GM18505 (cell line): ENCODE results near the gene CGB1.
"Not testable (repeated sequence)": the region's sequence is repeated elsewhere in the genome, so short reads cannot be mapped to it uniquely, and the experiment has no call there.

Source experiments
- ATAC-seq: cut with Tn5 transposase; IDR thresholded peaks from one replicate; pipeline ENCODE4 v1.9.1; 2021; ENCODE audit not compliant: unreplicated experiment
- POLR2A ChIP-seq: IDR thresholded peaks from 4 replicates; pipeline ENCODE4 v1.6.1; 2011; ENCODE audit warnings: borderline replicate concordance; ENCODE audit not compliant: insufficient read depth, insufficient read length; ENCODE audit errors: extremely low read depth

Gene CGB1

DNA sequence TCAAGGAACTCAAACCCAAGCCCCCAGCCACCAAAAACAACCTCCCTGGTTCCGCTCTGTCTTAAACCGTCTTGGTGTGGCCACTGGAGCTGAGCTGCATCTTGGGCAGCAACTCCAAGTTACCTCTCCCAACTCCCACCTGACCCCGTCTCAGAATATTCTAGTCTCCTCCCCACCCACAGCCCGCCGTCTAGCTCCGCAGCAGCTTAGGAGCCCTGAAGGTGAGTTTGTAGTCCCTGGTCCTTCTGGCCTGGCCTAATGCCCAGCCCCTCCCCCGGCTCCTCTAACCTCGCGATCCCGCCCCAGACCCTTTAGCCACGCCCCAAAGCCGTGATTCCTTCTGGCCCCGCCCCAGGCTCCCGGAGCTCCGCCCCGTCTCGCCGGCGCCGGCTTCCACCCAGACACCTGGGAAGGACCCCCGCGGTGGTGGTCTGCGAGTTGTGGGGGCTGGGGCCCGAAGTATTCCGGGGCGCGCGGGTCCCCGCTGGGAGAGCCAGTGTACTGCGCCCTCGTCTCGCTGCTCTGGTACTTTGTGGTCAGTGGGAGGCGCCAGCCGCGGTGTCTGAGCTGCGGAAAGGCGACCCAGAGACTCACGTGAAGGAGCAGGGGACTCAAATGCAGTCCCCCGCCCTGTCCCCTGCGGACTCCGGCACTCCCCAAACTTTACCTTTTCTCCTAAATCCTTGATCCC is 17.3 kb downstream of the CGB1 start:
- TF ChIP-seq POLR2A, result no peak
- ATAC-seq, result no peak

DNA sequence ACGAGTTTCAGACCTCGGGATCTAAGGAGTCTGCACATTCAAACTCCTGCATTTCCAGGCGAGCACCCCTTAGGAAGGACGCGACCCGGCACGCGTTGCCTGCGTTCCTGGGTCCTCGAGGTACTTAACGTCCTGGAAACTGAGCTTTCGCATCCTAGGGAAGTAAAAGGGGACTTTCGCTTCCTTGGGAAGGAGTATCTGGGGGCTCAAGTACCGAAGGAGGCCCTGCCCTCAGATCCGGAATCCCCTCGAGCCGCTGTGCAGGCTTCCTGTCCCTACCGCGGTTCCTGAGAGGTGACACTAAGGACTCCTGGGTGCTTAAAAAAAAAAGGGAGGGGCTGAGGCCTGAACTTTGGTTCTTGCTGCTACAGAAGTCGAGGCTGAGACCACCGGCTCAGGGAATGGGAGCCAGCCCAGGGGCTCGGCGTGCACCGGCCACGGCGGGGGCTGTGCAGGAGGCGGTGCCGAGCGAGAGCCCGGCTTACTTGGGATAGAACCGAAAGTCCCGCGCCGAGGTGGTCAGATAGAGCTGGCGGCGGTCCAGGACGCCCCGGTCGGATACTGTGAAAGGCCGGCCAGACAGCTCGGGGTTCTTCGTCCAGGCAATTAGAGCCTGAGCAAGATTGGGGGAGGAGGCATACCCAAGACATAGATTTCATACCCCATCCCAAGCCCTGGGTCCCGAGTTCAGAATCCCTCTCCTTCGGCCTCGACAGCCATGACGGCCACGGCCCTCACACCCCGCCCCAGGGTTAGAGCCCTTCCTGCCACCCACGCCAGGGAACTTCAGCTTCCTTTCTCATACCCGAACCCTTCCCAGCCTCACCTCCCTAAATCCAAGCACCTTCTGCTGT is 18.1 kb downstream of the CGB1 start:
- not testable (repeated sequence) for ATAC-seq

GRCh38 chr19:49017666-49018351 is 18.9 kb downstream of the CGB1 start:
- no peak for ATAC-seq

GRCh38 chr19:49017041-49017665 is 19.5 kb downstream of the CGB1 start, which contains the start of gene LHB:
TSS of gene LHB (minus strand) at chr19:49017091. CDS start at chr19:49017081, 10 bp downstream.
- ATAC-seq, result no peak
- no peak for TF ChIP-seq POLR2A

More at GRCh38 chr19:49017666-49018351, 18.9 kb downstream of the CGB1 start:
- no peak for TF ChIP-seq POLR2A

DNA sequence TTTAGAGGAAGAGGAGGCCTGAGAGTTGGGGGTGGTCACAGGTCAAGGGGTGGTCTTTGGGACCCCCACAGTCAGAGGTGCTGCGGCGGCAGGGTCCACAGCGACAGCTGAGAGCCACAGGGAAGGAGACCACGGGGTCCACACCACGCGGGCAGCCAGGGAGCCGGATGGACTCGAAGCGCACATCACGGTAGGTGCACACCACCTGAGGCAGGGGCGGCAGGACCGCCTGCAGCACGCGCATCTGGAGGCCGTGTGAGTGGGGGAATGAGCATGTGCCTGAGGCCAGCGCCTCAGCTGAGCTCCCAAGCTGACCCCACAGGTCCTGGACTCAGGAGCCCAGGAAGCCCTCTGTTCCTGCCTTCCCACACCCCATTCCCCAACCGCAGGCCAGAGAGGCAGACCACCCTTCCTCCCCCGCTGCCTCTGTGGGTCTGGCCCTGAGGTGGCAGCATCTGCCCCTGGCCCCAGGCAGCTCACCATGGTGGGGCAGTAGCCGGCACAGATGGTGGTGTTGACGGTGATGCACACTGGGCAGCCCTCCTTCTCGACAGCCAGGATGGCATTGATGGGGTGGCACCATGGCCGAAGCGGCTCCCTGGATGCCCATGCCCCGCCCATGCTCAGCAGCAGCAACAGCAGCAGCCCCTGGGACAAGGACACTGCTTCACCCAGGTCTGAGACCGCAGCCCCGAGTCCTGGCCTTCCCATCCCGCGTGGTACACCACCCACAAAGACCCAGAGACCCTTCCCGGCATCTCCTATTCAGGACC is 20.4 kb downstream of the CGB1 start:
- ATAC-seq, result no peak

DNA sequence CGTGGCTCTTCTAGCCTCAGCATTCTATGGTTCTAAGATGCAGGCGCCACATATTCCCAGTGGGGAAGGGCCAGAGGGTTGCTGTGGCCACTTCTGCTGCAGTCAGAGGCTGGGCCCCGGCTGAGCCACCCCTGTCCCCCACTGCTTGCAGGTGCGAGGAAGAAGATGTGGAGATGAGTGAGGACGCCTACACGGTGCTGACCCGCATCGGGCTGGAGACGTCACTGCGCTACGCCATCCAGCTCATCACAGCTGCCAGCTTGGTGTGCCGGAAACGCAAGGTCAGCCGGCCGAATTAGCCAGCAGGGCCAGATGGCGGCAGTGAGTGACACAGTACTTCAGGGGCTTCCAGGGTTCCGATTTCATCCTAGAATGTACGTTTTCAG is 21.8 kb downstream of the CGB1 start:
- TF ChIP-seq POLR2A, result no peak
- ATAC-seq, result no peak

More for the DNA sequence above, 20.4 kb downstream of the CGB1 start:
- TF ChIP-seq POLR2A, result no peak

DNA sequence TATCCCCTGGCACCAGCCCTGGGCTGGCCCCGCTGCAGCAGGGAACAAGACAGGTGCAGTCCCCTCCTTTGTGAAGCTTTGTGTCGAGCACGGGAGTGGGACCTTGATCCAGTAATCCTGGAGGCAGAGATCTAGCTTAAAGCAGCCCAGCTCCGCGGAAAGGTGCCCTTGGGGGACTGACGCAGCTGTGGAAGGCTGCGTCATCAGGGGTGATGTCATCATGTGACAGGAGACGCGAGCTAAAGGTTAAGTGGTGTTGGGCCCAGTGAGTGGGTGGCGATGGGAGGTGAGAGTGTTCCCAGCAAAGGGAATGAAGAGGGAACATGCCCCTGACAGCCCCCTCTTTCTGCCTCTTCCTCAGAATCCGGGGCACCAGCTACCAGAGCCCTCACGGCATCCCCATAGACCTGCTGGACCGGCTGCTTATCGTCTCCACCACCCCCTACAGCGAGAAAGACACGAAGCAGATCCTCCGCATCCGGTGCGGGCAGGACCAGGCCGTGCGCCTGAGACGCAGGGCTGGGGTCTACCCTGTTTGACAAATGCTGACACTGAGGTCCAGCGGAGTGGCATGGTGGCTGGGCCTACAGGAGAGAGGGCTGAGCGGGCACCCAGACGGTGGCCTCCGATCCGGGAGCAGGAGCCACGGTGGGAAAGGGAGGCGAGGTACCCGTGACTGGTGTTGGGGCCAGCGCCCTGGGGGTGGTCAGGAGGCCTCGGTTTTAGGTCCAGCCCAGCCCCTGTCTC is 22.4 kb downstream of the CGB1 start:
- no peak for ATAC-seq
- TF ChIP-seq POLR2A, result no peak

DNA sequence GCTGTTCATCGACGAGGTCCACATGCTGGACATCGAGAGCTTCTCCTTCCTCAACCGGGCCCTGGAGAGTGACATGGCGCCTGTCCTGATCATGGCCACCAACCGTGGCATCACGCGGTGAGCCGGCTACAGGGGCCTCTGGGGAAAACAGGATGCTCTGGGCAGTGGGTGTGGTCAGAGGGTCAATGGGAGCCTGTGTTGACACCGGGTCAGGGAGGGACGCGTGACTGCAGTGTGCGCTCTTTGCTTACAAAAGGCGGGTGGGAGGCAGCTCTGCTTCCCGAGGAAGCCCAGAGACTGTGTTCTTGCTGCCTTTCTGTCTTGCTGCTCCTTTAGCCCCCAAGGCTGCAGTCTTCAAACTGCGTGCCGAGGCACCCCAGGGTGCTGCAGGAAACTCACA is 25.5 kb downstream of the CGB1 start:
- no peak for TF ChIP-seq POLR2A
- ATAC-seq, result no peak

- no peak for TF ChIP-seq POLR2A
- no peak for ATAC-seq
These were observed 26.2 kb downstream of the CGB1 start for GRCh38 chr19:49010453-49010852.

GRCh38 chr19:49009828-49010227 is 26.9 kb downstream of the CGB1 start:
- no peak for TF ChIP-seq POLR2A

GRCh38 chr19:49006905-49007304 is 29.8 kb downstream of the CGB1 start:
- ATAC-seq, result no peak

More at GRCh38 chr19:49009828-49010227, 26.9 kb downstream of the CGB1 start:
- ATAC-seq, result no peak

DNA sequence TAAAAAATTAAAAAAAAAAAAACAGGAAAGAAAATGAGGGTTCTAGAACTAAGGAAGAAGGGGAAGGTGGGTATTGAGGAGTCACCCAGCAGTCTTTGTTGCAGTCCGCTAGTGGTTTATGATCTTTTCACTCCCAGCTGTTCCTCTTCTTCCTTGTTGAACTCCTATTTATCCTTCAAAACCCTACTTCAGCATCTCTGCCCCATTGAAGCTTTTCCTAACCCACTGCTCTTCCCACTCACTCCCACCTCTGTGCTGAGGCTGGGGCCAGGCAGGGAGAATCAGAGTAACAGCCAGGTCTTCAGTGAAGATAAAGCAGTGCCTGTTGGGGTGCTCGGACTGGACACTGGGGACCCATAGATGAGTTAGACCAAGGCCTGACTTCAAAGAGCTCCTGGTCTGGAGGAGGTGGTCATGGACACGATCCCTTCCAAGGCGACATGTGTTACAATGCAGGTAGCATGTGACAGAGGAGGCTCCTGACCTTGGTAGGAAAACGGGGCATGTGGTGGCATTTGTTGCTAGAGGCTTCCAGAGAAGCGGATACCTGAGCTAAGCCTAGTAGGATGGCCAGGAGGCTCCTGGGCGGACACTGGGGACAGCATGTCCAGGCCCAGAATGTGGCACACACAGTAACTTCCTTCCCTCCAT is 31.6 kb downstream of the CGB1 start:
- no peak for ATAC-seq
- no peak for TF ChIP-seq POLR2A

More at GRCh38 chr19:49006905-49007304, 29.8 kb downstream of the CGB1 start:
- TF ChIP-seq POLR2A, result no peak

- TF ChIP-seq POLR2A, result no peak
- no peak for ATAC-seq
These were observed 32.6 kb downstream of the CGB1 start for GRCh38 chr19:49004133-49004532.
